Heart left ventricle (tissue), 13 donors: Measurements from ENCODE around the gene BST1.

Experiments
- CTCF ChIP-seq, 12 donors: fragments of 200-600 bp; sonication (generic) in 4 of 12; IDR thresholded peaks; one replicate each; pipeline versions ENCODE4 v1.5.0 to v1.8.0; 2018 to 2022; ENCODE audit warnings: antibody characterized with exemption in 12 of 12, mild to moderate bottlenecking in 5 of 12
- POLR2A ChIP-seq, 2 donors: fragments of 450-650 bp; IDR thresholded peaks; one replicate each; pipeline ENCODE4 v1.6.1; 2017; ENCODE audit warnings: antibody characterized with exemption in 2 of 2, mild to moderate bottlenecking in 2 of 2, moderate library complexity in 2 of 2
- donor health status: ischemic (EF 13 %, LVEDD 7.1; RV severe dilation, severe dysfunction).
- donor health status: DM: no; HTN: yes; CAD: no.
- donor health status: DM: no; HTN: no; CAD: no.
- donor health status: ischemic (EF 25% LVEDD 6.9; RV normal size, moderate dysfunction).
- donor health status: ischemic (EF 25% LVEDD 5.7; RV mildly dilated, moderate dysfunction).
- donor health status: ischemic (EF 35%, LVEDD 5.7; RV mildly dilated, moderate dysfunction).
- donor health status: nonischemic (EF 11% LVEDD 7.7; RV severe dilation, severe dysfunction).
- donor health status: DM: yes; HTN: yes; CAD: no.
- donor health status: PGD.
- donor health status: ischemic (EF 29% LVEDD 5.4; RV normal size, mild dysfunction).
- donor health status: nonischemic (EF 23%, LVEDD 6.1; RV moderate dilation, normal function).

GRCh38 chr4:15703439-15703838 lies 574 bp downstream of the BST1 start:
- no peak for TF ChIP-seq CTCF (IDR thresholded peaks at IDR 0.05)
- no peak for TF ChIP-seq POLR2A (IDR thresholded peaks at IDR 0.05)
